GM19023 (cell line): ENCODE results near the gene SLC46A1.

Experiments used
- ATAC-seq: cut with Tn5 transposase; IDR thresholded peaks from one replicate; pipeline ENCODE4 v1.9.1; 2021; ENCODE audit warnings: mild to moderate bottlenecking, moderate library complexity; ENCODE audit not compliant: unreplicated experiment

Gene SLC46A1

GRCh38 chr17:28404461-28404811, 1.6 kb downstream of the SLC46A1 start:
- ATAC-seq = no peak

- no peak for ATAC-seq
Observed at GRCh38 chr17:28404007-28404406, 2.0 kb downstream of the SLC46A1 start.

GRCh38 chr17:28402844-28403243, 3.2 kb downstream of the SLC46A1 start:
- ATAC-seq = no peak

GRCh38 chr17:28402224-28402630, 3.8 kb downstream of the SLC46A1 start:
- ATAC-seq = no peak

DNA sequence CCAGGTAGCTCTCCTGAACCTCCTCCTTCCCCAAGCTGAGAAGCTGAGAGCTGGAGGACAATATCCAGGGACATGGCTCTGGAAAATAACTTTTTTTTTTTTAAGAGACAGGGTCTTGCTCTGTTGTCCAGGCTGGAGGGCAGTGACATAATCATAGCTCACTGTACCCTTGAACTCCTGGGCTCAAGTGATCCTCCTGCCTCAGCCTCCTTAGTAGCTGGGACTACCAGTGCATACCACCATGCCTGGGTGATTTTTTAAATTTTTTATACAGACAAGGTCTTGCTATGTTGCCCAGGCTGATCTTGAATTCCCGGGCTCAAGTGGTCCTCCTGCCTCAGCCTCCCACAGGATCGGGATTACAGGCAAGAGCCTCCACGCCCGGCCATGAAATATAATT, 6.2 kb downstream of the SLC46A1 start:
- no peak for ATAC-seq

GRCh38 chr17:28398280-28398981, 7.6 kb downstream of the SLC46A1 start:
- no peak for ATAC-seq

- no peak for ATAC-seq
Observed at GRCh38 chr17:28397687-28398279, 8.2 kb downstream of the SLC46A1 start.

DNA sequence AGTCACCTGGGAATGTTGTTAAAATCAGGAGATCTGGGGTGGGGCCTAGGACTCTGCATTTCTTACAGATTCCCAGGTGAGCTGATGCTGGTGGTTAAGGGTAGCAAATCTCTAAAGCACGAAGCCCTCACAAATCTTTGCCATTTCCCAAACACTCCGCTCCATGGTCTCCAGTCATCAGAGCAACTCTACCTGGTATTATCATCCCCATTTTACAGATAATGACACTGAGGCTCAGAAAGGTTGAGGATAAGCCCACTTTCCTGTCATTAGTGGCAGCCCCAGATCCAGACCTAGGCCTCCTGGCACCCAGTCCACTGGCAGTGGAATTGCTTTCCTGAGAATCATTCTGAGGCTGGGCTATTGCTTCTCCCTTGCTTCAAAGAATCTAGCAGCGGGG, 8.7 kb downstream of the SLC46A1 start:
- ATAC-seq = no peak

DNA sequence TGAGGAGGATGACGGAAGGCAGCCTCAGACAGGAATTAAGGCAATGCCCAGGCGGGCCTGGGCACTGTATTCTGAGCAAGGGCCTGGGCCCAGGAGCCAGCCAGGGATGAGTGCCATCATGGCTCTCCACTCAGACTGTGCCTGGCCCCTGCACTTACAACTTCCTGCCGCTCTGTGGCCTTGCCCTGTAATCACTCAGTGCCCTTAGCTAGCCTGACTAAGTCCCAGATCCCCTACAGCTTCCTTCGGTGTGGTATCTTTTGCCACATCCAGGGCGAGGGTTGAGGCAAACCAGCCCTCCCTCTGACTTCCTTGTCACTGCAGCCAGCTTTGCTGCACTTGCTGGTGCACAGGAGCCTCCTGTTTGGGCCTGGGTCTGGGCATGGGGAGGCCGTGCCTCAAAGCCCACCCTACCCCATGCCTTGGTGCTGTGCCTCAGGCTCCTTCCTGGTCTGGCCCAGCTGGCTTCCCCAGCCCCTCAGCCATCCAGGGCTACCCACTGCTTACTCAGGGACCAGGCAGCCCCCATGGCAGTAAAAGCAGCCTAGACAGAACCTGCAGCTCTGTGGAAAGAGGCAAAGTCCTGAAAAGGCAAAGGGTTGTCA, 9.3 kb downstream of the SLC46A1 start:
- no peak for ATAC-seq

DNA sequence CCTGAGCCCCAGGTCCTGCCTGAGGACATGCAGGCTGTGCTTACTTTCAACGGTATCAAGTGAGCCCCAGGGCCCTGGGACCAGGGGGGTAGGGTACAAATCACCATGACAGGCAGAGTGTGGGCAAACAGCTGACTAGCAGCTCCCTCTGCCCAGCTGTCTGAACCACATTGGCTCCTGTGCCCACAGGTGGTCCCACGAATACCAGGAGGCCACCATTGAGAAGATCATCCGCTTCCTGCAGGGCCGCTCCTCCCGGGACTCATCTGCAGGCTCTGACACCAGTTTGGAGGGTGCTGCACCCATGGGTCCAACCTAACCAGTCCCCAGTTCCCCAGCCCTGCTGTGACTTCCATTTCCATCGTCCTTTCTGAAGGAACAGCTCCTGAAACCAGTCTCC, 10.0 kb downstream of the SLC46A1 start:
- no peak for ATAC-seq

GRCh38 chr17:28395426-28395825, 10.6 kb downstream of the SLC46A1 start:
- ATAC-seq = no peak

- ATAC-seq = no peak
Observed at GRCh38 chr17:28394337-28395116, 11.5 kb downstream of the SLC46A1 start.

GRCh38 chr17:28392491-28392890, 13.5 kb downstream of the SLC46A1 start:
- ATAC-seq = no peak

DNA sequence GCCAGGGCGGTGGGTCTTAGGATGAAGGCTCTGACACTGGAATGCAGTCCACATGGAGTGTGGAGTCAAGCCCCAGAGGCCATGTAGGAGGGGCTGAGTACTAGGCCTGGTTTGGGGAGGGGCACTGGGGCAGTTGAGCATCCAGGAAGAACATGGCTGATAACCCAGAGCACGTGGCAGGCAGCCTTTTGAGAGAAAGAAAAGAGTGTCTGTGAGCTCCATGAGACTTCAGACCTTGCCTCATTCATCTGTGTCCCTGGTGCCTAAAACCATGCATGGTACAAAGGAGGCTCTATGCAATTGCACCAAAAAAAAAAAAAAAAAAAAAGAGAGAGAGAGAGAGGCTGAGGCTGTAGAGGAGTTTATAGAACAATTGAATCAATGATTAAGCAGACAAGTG, 14.6 kb downstream of the SLC46A1 start:
- ATAC-seq = no peak

- no peak for ATAC-seq
Observed at GRCh38 chr17:28390984-28391383, 15.0 kb downstream of the SLC46A1 start.

DNA sequence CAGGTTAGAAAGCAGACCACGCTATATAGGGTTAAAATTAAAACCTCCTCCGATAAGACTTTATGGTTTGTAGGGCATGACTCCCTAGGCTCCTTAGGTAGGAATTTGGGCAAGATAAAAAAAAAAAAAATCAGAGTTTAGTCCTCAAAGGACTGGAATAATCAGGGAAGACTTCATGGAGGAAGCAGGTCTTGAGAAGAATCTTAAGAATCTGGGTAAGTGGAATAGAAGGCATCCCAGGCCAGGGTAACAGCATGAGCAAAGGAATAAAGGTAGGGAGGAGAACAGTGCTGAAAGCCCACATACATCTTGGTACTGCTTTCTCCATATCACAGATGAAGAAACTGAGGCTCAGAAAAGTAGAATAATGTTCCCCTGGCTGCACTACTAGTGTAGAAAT, 15.4 kb downstream of the SLC46A1 start:
- no peak for ATAC-seq

GRCh38 chr17:28390141-28390540, 15.9 kb downstream of the SLC46A1 start:
- ATAC-seq = no peak

DNA sequence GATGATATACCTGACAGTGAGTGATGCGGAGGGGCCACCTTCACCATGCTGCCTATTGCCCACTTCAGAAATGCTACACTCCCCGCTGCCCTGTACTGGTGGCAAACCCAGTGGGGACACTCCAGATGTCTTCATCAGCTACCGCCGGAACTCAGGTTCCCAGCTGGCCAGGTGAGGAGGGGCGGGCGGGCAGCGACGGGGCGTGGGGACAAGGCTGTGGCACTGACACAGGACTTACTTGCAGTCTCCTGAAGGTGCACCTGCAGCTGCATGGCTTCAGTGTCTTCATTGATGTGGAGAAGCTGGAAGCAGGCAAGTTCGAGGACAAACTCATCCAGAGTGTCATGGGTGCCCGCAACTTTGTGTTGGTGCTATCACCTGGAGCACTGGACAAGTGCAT, 17.9 kb downstream of the SLC46A1 start:
- no peak for ATAC-seq

- ATAC-seq = no peak
Observed at GRCh38 chr17:28386391-28386790, 19.6 kb downstream of the SLC46A1 start.

GRCh38 chr17:28385406-28385805, 20.6 kb downstream of the SLC46A1 start:
- ATAC-seq = no peak

- peak; percentile 32 for ATAC-seq
Observed at GRCh38 chr17:28385037-28385400, 21.0 kb downstream of the SLC46A1 start.
